ENCODE data around the gene SOCS3.

- TF ChIP-seq GATA3 (IDR thresholded peaks at IDR 0.05; ENCODE audit: low read depth, low read length) (no peak), GATA2 (IDR thresholded peaks at IDR 0.05; ENCODE audit: low read depth, low read length) (no peak)
Measured at GRCh38 chr17:78409191-78409928, 49.5 kb upstream of the SOCS3 start.

All from SH-SY5Y (cell line).